ENCODE data around the gene CBX7.

Gene CBX7

DNA sequence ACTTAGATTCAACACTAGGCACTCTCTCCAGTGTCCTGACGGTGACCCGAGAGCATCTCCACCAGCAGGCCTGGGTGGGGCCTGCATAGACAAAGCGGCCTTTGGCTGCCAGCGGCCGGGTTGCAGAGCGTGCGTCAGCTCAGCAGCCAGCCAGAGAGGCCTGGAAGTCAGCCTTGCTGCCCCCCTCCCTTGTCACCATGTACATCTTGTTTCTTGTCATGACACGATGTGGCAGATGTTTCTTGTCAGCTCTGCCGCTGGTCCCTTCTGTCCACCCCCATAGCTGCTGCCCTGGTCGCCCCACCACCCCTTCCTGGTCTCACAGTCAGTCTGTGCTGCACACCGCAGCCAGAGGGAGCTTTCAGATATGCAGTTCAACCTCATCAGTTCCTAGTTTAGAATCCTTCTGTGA lies 33.1 kb upstream of the CBX7 start:
- no peak overlapping the region for H3K14ac ChIP-seq (ENCODE audit: low read length)
- H2BK15ac ChIP-seq (ENCODE audit: low read length) = peak overlapping the region; percentile 75
- H3K9me3 ChIP-seq (replicated peaks in 1 of 2; ENCODE audit: control insufficient read depth in 2 of 2, insufficient read depth in 1 of 2, low read depth in 1 of 2, low read length in 2 of 2) = peaks cover 11% of the 10 kb centered on the region in 2 donors
- no peak overlapping the region for H3K27ac ChIP-seq (replicated peaks; ENCODE audit: low read length)
- H3K9ac ChIP-seq (ENCODE audit: low read depth, low read length, poor library complexity) = peak overlapping the region; percentile 16
- no peak overlapping the region for H3K23ac ChIP-seq (ENCODE audit: low read depth, low read length, poor library complexity)
- peak overlapping the region; percentile 77 for H3K18ac ChIP-seq (ENCODE audit: low read length)
- H2BK5ac ChIP-seq (ENCODE audit: low read length) = peak overlapping the region; percentile 84
- H3K4me2 ChIP-seq (ENCODE audit: insufficient read depth, low read length, poor library complexity, severe bottlenecking) = no peak overlapping the region
- no peak overlapping the region for H4K91ac ChIP-seq (ENCODE audit: low read depth, low read length, poor library complexity)
- H3K36me3 ChIP-seq (replicated peaks in 1 of 2; ENCODE audit: control insufficient read depth in 2 of 2, insufficient read depth in 2 of 2, low read length in 2 of 2) = no peaks in the 10 kb centered on the region
- no CpG with 5 or more reads among the region's 11 CpGs for WGBS, 2 donors (ENCODE audit: extremely low coverage in 2 of 2, insufficient read length in 2 of 2, insufficient replicate concordance in 1 of 2)
- no peak overlapping the region for H2BK120ac ChIP-seq (ENCODE audit: low read depth, low read length)
- H3K79me1 ChIP-seq (ENCODE audit: low read depth, low read length) = no peaks in the 10 kb centered on the region
- H2BK12ac ChIP-seq (ENCODE audit: low read length) = peak overlapping the region; percentile 86
- no peak overlapping the region for H4K8ac ChIP-seq (ENCODE audit: low read depth, low read length)
- no peak overlapping the region for H3K4ac ChIP-seq (ENCODE audit: low read length)
- peaks cover 3 to 6% of the 10 kb centered on the region in 2 donors for H3K4me1 ChIP-seq (ENCODE audit: control insufficient read depth in 2 of 2, insufficient read depth in 1 of 2, low read depth in 1 of 2, low read length in 2 of 2)
- peak overlapping the region; percentile 77 for H2AFZ ChIP-seq (ENCODE audit: low read length)
- H3K4me3 ChIP-seq (ENCODE audit: low read length in 2 of 2) = no peak overlapping the region
- no peaks in the 10 kb centered on the region for H3K27me3 ChIP-seq (ENCODE audit: control insufficient read depth in 3 of 3, insufficient read depth in 3 of 3, low read depth in 1 of 3, low read length in 3 of 3)
- no peak for DNase-seq (ENCODE audit: low spot score)
- peak overlapping the region; percentile 5 for H2AK5ac ChIP-seq (ENCODE audit: low read depth, low read length)

GRCh38 chr22:39184586-39185577 lies 32.4 kb upstream of the CBX7 start:
- Histone ChIP-seq H3K79me1 (ENCODE audit: low read depth, low read length) (no peaks in the 10 kb centered on the region), H3K4ac (ENCODE audit: low read length) (no peak overlapping the region), H3K27ac (replicated peaks; ENCODE audit: low read length) (no peak overlapping the region), H3K4me3 (ENCODE audit: low read length in 2 of 2) (no peak overlapping the region), H4K91ac (ENCODE audit: low read depth, low read length, poor library complexity) (no peak overlapping the region), H3K4me2 (ENCODE audit: insufficient read depth, low read length, poor library complexity, severe bottlenecking) (no peak overlapping the region), H2AFZ (ENCODE audit: low read length) (peak overlapping the region; percentile 77), H2BK5ac (ENCODE audit: low read length) (peak overlapping the region; percentile 84), H2BK15ac (ENCODE audit: low read length) (peak overlapping the region; percentile 71), H2BK120ac (ENCODE audit: low read depth, low read length) (no peak overlapping the region), H4K8ac (ENCODE audit: low read depth, low read length) (no peak overlapping the region), H3K18ac (ENCODE audit: low read length) (peak overlapping the region; percentile 77), H3K9ac (ENCODE audit: low read depth, low read length, poor library complexity) (no peak overlapping the region), H3K14ac (ENCODE audit: low read length) (no peak overlapping the region), H3K27me3 (ENCODE audit: control insufficient read depth in 3 of 3, insufficient read depth in 3 of 3, low read depth in 1 of 3, low read length in 3 of 3) (no peaks in the 10 kb centered on the region), H3K4me1 (ENCODE audit: control insufficient read depth in 2 of 2, insufficient read depth in 1 of 2, low read depth in 1 of 2, low read length in 2 of 2) (peaks cover 5 to 6% of the 10 kb centered on the region in 2 donors), H2AK5ac (ENCODE audit: low read depth, low read length) (peak overlapping the region; percentile 5), H3K36me3 (replicated peaks in 1 of 2; ENCODE audit: control insufficient read depth in 2 of 2, insufficient read depth in 2 of 2, low read length in 2 of 2) (no peaks in the 10 kb centered on the region), H3K23ac (ENCODE audit: low read depth, low read length, poor library complexity) (no peak overlapping the region), H2BK12ac (ENCODE audit: low read length) (peak overlapping the region; percentile 86), H3K9me3 (replicated peaks in 1 of 2; ENCODE audit: control insufficient read depth in 2 of 2, insufficient read depth in 1 of 2, low read depth in 1 of 2, low read length in 2 of 2) (peaks cover 11% of the 10 kb centered on the region in 2 donors)
- no CpG with 5 or more reads among the region's 23 CpGs for WGBS, 2 donors (ENCODE audit: extremely low coverage in 2 of 2, insufficient read length in 2 of 2, insufficient replicate concordance in 1 of 2)
- DNase-seq (ENCODE audit: low spot score) = no peak

DNA sequence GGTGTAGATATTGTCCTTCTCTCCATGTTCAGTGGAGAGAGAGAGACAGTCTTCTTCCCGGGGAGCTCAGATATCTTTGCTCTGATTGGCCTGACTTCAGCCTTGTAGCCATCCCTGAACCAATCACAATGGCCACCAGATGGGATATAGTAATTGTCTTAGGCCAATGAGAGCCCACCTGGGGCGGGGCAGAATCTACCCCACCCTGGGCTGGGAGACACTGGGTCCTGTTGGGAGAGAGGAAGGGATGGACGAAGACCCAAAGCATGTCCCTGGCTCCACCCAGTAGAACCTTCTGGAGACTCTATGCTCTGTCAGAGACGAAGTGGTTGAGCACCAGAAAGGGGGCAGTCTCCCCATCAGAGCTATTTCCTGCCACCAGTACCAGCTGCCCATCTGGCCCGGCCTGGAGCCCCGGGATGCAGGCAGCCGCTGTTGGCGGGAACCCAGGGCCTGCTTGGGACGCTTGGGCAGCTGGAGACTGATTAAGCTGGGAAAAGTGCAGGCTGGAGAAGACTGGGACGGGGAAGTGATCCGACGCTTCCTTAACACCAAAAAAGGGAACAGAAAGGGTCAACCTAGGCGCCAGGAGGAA lies 31.6 kb upstream of the CBX7 start:
- no peak overlapping the region for H3K9ac ChIP-seq (ENCODE audit: low read depth, low read length, poor library complexity)
- H3K18ac ChIP-seq (ENCODE audit: low read length) = no peak overlapping the region
- H2BK15ac ChIP-seq (ENCODE audit: low read length) = peak overlapping the region; percentile 71
- H2BK5ac ChIP-seq (ENCODE audit: low read length) = no peak overlapping the region
- H3K23ac ChIP-seq (ENCODE audit: low read depth, low read length, poor library complexity) = no peak overlapping the region
- no peaks in the 10 kb centered on the region for H3K27me3 ChIP-seq (ENCODE audit: control insufficient read depth in 3 of 3, insufficient read depth in 3 of 3, low read depth in 1 of 3, low read length in 3 of 3)
- H4K91ac ChIP-seq (ENCODE audit: low read depth, low read length, poor library complexity) = no peak overlapping the region
- H3K36me3 ChIP-seq (replicated peaks in 1 of 2; ENCODE audit: control insufficient read depth in 2 of 2, insufficient read depth in 2 of 2, low read length in 2 of 2) = no peaks in the 10 kb centered on the region
- H3K27ac ChIP-seq (replicated peaks; ENCODE audit: low read length) = no peak overlapping the region
- no CpG with 5 or more reads among the region's 13 CpGs for WGBS, 2 donors (ENCODE audit: extremely low coverage in 2 of 2, insufficient read length in 2 of 2, insufficient replicate concordance in 1 of 2)
- H3K4ac ChIP-seq (ENCODE audit: low read length) = no peak overlapping the region
- H3K14ac ChIP-seq (ENCODE audit: low read length) = no peak overlapping the region
- no peaks in the 10 kb centered on the region for H3K79me1 ChIP-seq (ENCODE audit: low read depth, low read length)
- H3K4me2 ChIP-seq (ENCODE audit: insufficient read depth, low read length, poor library complexity, severe bottlenecking) = no peak overlapping the region
- no peak overlapping the region for H4K8ac ChIP-seq (ENCODE audit: low read depth, low read length)
- no peak overlapping the region for H2BK120ac ChIP-seq (ENCODE audit: low read depth, low read length)
- peak overlapping the region; percentile 42 for H2AFZ ChIP-seq (ENCODE audit: low read length)
- H3K9me3 ChIP-seq (replicated peaks in 1 of 2; ENCODE audit: control insufficient read depth in 2 of 2, insufficient read depth in 1 of 2, low read depth in 1 of 2, low read length in 2 of 2) = peaks cover 11% of the 10 kb centered on the region in 2 donors
- peak overlapping the region; percentile 8 for H2AK5ac ChIP-seq (ENCODE audit: low read depth, low read length)
- DNase-seq (ENCODE audit: low spot score) = no peak
- H3K4me3 ChIP-seq (ENCODE audit: low read length in 2 of 2) = no peak overlapping the region
- H2BK12ac ChIP-seq (ENCODE audit: low read length) = no peak overlapping the region
- peaks cover 8 to 13% of the 10 kb centered on the region in 2 donors for H3K4me1 ChIP-seq (ENCODE audit: control insufficient read depth in 2 of 2, insufficient read depth in 1 of 2, low read depth in 1 of 2, low read length in 2 of 2)

DNA sequence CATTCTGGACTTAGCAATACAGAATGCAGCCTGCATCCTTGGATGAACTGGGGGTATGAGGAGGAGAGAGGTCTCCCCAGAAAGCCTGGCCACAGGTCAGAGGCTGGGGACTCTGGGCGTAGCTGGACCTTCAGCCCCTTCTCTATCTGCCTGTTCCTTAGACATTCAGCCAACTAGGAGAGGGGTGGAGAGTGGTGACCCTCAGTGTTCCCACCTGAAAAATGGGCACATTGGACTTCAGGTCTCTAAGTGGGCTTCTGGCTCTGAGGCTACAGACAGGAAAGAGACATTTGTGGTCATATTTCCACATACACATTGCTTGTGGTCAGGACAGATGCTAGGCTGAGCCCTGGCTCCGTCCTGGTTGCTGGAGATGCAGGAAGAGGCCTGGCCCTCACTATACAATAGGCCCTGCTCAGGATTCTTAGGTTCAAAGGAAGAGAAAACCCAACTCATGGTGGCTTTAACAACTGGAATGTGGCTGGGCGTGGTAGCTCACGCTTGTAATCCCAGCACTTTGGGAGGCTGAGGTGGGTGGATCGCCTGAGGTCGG lies 30.1 kb upstream of the CBX7 start:
- no peak overlapping the region for H3K23ac ChIP-seq (ENCODE audit: low read depth, low read length, poor library complexity)
- H4K8ac ChIP-seq (ENCODE audit: low read depth, low read length) = peak overlapping the region; percentile 44
- H3K9ac ChIP-seq (ENCODE audit: low read depth, low read length, poor library complexity) = no peak overlapping the region
- H2BK12ac ChIP-seq (ENCODE audit: low read length) = no peak overlapping the region
- H2BK5ac ChIP-seq (ENCODE audit: low read length) = no peak overlapping the region
- H2BK120ac ChIP-seq (ENCODE audit: low read depth, low read length) = no peak overlapping the region
- H2AK5ac ChIP-seq (ENCODE audit: low read depth, low read length) = peak overlapping the region; percentile 76
- no peak overlapping the region for H3K27ac ChIP-seq (replicated peaks; ENCODE audit: low read length)
- peaks cover 12 to 18% of the 10 kb centered on the region in 2 donors for H3K4me1 ChIP-seq (ENCODE audit: control insufficient read depth in 2 of 2, insufficient read depth in 1 of 2, low read depth in 1 of 2, low read length in 2 of 2)
- no peaks in the 10 kb centered on the region for H3K79me1 ChIP-seq (ENCODE audit: low read depth, low read length)
- no peak overlapping the region for H3K4ac ChIP-seq (ENCODE audit: low read length)
- no peaks in the 10 kb centered on the region for H3K27me3 ChIP-seq (ENCODE audit: control insufficient read depth in 3 of 3, insufficient read depth in 3 of 3, low read depth in 1 of 3, low read length in 3 of 3)
- H3K4me3 ChIP-seq (ENCODE audit: low read length in 2 of 2) = no peak overlapping the region
- DNase-seq (ENCODE audit: low spot score) = no peak
- H2AFZ ChIP-seq (ENCODE audit: low read length) = no peak overlapping the region
- H3K4me2 ChIP-seq (ENCODE audit: insufficient read depth, low read length, poor library complexity, severe bottlenecking) = no peak overlapping the region
- peaks cover 11% of the 10 kb centered on the region in 2 donors for H3K9me3 ChIP-seq (replicated peaks in 1 of 2; ENCODE audit: control insufficient read depth in 2 of 2, insufficient read depth in 1 of 2, low read depth in 1 of 2, low read length in 2 of 2)
- WGBS, 2 donors (ENCODE audit: extremely low coverage in 2 of 2, insufficient read length in 2 of 2, insufficient replicate concordance in 1 of 2) = no CpG with 5 or more reads among the region's 6 CpGs
- no peak overlapping the region for H2BK15ac ChIP-seq (ENCODE audit: low read length)
- peak overlapping the region; percentile 62 for H3K18ac ChIP-seq (ENCODE audit: low read length)
- H4K91ac ChIP-seq (ENCODE audit: low read depth, low read length, poor library complexity) = peak overlapping the region; percentile 3
- H3K14ac ChIP-seq (ENCODE audit: low read length) = no peak overlapping the region
- no peaks in the 10 kb centered on the region for H3K36me3 ChIP-seq (replicated peaks in 1 of 2; ENCODE audit: control insufficient read depth in 2 of 2, insufficient read depth in 2 of 2, low read length in 2 of 2)
